ENCODE results near the gene PIGR. TPM values are rescaled to one million over a fixed set of nuclear protein-coding genes. Genes with fewer than 3 reads are reported as not detected.

PIGR gene
- total RNA-seq, 1 experiment from 2014 or later = not detected

DNA sequence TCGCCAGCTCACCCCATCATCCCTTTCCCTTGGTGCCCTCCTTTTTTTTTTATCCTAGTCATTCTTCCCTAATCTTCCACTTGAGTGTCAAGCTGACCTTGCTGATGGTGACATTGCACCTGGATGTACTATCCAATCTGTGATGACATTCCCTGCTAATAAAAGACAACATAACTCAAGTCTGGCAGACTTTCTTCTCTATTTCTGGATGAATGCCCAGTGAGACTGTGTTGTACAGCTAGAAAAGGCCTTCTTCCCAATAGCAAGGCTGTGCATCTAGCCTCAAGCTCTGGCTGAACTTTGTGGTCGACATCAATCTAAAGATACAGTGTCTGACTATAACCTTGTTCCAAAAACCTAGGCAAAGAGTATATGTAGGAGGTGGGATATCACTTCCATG lies 42.6 kb downstream of the PIGR start:
- Histone ChIP-seq H3K4me1 (ENCODE audit: insufficient read depth, low read length, poor library complexity, severe bottlenecking) (no peaks in the 10 kb centered on the region), H3K4me3 (ENCODE audit: low read depth, low read length, poor library complexity, severe bottlenecking) (no peak overlapping the region), H3K27ac (ENCODE audit: low read depth, low read length, poor library complexity, severe bottlenecking) (no peak overlapping the region), H3K27me3 (replicated peaks; ENCODE audit: insufficient read depth, low read depth, low read length, poor library complexity) (peaks cover 6% of the 10 kb centered on the region), H3K9me3 (ENCODE audit: low read depth, low read length, poor library complexity, severe bottlenecking) (no peaks in the 10 kb centered on the region), H3K36me3 (ENCODE audit: insufficient read depth, low read length, poor library complexity, severe bottlenecking) (no peaks in the 10 kb centered on the region)
- no TSS peak for BruUV-seq (replicated peaks)
- TF ChIP-seq, protein P1, sequence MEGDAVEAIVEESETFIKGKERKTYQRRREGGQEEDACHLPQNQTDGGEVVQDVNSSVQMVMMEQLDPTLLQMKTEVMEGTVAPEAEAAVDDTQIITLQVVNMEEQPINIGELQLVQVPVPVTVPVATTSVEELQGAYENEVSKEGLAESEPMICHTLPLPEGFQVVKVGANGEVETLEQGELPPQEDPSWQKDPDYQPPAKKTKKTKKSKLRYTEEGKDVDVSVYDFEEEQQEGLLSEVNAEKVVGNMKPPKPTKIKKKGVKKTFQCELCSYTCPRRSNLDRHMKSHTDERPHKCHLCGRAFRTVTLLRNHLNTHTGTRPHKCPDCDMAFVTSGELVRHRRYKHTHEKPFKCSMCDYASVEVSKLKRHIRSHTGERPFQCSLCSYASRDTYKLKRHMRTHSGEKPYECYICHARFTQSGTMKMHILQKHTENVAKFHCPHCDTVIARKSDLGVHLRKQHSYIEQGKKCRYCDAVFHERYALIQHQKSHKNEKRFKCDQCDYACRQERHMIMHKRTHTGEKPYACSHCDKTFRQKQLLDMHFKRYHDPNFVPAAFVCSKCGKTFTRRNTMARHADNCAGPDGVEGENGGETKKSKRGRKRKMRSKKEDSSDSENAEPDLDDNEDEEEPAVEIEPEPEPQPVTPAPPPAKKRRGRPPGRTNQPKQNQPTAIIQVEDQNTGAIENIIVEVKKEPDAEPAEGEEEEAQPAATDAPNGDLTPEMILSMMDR (conservative IDR thresholded peaks at IDR 0.05; ENCODE audit: low read depth, low read length) = no peak
- no peak for TF ChIP-seq EZH2 (IDR thresholded peaks at IDR 0.05; ENCODE audit: borderline replicate concordance, low read depth, low read length, poor library complexity, severe bottlenecking)
- ChIA-PET POLR2A (ENCODE audit: low non-redundant PET) (no interaction called here), CTCF (no interaction called here)
- intact Hi-C loops (cut with micrococcal nuclease; ENCODE audit: unreplicated experiment) = no loop called here
- no peak for DNase-seq (ENCODE audit: low spot score)

DNA sequence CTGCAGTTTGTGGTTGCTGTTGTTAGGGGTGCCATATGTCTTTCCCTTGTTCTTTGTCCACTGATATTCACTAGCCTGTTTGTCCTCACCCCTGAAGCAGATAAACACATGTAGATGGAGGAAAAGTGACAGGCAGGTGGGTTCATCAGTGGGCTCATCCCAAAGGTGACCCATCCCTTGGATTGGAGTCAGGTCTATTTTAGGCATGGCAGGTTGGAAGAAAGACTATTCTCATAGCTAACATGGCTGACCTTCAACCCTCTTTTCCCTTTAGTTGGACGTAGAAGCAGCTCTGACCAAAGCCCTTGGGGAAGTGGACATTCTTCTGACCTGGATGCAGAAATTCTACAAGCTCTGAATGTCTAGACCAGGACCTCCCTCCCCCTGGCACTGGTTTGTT lies 43.6 kb downstream of the PIGR start:
- H3K27me3 ChIP-seq (replicated peaks; ENCODE audit: insufficient read depth, low read depth, low read length, poor library complexity) = no peaks in the 10 kb centered on the region
- no peak for TF ChIP-seq EZH2 (IDR thresholded peaks at IDR 0.05; ENCODE audit: borderline replicate concordance, low read depth, low read length, poor library complexity, severe bottlenecking)
- TF ChIP-seq, protein P1 (conservative IDR thresholded peaks at IDR 0.05; ENCODE audit: low read depth, low read length) = no peak
- no peaks in the 10 kb centered on the region for H3K9me3 ChIP-seq (ENCODE audit: low read depth, low read length, poor library complexity, severe bottlenecking)
- no peaks in the 10 kb centered on the region for H3K4me1 ChIP-seq (ENCODE audit: insufficient read depth, low read length, poor library complexity, severe bottlenecking)
- no peak overlapping the region for H3K4me3 ChIP-seq (ENCODE audit: low read depth, low read length, poor library complexity, severe bottlenecking)
- no peak for DNase-seq (ENCODE audit: low spot score)
- BruUV-seq (replicated peaks) = no TSS peak
- ChIA-PET CTCF (no interaction called here), POLR2A (ENCODE audit: low non-redundant PET) (no interaction called here)
- intact Hi-C loops (cut with micrococcal nuclease; ENCODE audit: unreplicated experiment) = no loop called here
- no peak overlapping the region for H3K27ac ChIP-seq (ENCODE audit: low read depth, low read length, poor library complexity, severe bottlenecking)
- H3K36me3 ChIP-seq (ENCODE audit: insufficient read depth, low read length, poor library complexity, severe bottlenecking) = no peaks in the 10 kb centered on the region

DNA sequence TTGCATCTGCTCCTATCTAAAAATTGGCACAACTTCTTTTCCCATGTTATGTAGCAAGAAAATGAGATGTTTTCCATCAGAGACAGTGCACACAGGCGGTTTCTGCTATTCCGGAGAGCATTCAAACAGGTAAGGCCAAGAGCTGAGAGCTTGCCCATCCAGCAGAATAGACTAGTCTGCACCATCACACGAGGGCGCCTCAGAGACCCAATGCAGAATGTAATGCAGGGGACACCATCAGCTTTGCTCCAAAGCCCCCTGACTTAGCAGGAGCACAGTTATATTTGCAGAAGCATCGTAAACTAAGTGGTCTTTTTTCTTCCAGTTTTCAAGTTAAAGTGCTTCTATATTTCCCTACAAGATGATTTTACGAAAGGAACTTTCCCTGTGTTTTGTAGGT lies 44.3 kb downstream of the PIGR start:
- Histone ChIP-seq H3K27ac (ENCODE audit: low read depth, low read length, poor library complexity, severe bottlenecking) (no peak overlapping the region), H3K4me1 (ENCODE audit: insufficient read depth, low read length, poor library complexity, severe bottlenecking) (no peaks in the 10 kb centered on the region), H3K9me3 (ENCODE audit: low read depth, low read length, poor library complexity, severe bottlenecking) (no peaks in the 10 kb centered on the region), H3K36me3 (ENCODE audit: insufficient read depth, low read length, poor library complexity, severe bottlenecking) (no peaks in the 10 kb centered on the region), H3K27me3 (replicated peaks; ENCODE audit: insufficient read depth, low read depth, low read length, poor library complexity) (no peaks in the 10 kb centered on the region), H3K4me3 (ENCODE audit: low read depth, low read length, poor library complexity, severe bottlenecking) (no peak overlapping the region)
- ChIA-PET POLR2A (ENCODE audit: low non-redundant PET) (no interaction called here), CTCF (no interaction called here)
- no peak for DNase-seq (ENCODE audit: low spot score)
- intact Hi-C loops (cut with micrococcal nuclease; ENCODE audit: unreplicated experiment) = no loop called here
- TF ChIP-seq, protein P1 (conservative IDR thresholded peaks at IDR 0.05; ENCODE audit: low read depth, low read length) = no peak
- no peak for TF ChIP-seq EZH2 (IDR thresholded peaks at IDR 0.05; ENCODE audit: borderline replicate concordance, low read depth, low read length, poor library complexity, severe bottlenecking)
- no TSS peak for BruUV-seq (replicated peaks)

All from A673 (cell line).